Measurements from ENCODE around the gene C16orf96.

- TF ChIP-seq POLR2AphosphoS5 (IDR thresholded peaks at IDR 0.05; ENCODE audit: low read depth, low read length) = no peak
- no peak for TF ChIP-seq POLR2A (IDR thresholded peaks at IDR 0.05; ENCODE audit: low read depth, low read length)
- TF ChIP-seq TAF1 (IDR thresholded peaks at IDR 0.05; ENCODE audit: low read depth, low read length) = no peak
- TF ChIP-seq PAX5 (IDR thresholded peaks at IDR 0.05; ENCODE audit: insufficient read depth, low read length, severe bottlenecking) = no peak
Measured at GRCh38 chr16:4606354-4606753, 50.2 kb downstream of the C16orf96 start.

Measured in GM12891 (cell line).